ENCODE data around the gene ABAT. TPM values are rescaled to one million over a fixed set of nuclear protein-coding genes. Genes with fewer than 3 reads are reported as not detected.
"Not testable (repeated sequence)": the region's sequence is repeated elsewhere in the genome, so short reads cannot be mapped to it uniquely, and the experiment has no call there.

ABAT gene
- total RNA-seq, 2 experiments from 2014 or later, result 2.9 to 3.0 TPM

DNA sequence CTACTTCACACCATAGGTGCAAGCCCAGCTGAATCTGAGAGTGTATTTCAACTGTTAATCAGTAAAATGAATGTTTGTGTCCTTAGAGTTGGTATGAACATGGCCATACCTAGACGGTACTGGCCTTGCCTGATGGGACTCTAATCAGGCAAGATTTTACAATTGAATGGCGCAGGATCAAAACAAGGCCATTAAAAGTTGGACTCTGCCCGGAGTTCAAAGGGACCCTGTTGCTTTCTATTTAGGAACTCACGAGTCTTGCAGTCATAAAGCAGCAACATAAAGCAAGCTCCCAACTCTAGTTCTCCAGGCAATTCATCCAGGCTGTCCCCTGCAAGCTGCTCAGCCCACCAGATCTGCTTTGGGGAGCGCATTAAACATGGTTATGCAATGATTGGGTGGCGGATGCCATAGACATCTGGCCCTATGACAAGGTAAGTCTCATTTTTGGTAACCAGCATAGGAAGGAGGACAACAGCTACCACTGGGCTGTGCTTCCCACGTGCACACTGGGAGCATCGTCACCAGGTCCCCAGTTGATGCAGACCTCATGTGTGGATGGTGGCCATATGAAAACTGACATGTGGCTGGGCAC is 114.3 kb downstream of the ABAT start:
- Mint-ChIP-seq H3K9me3 (ENCODE audit: insufficient read depth) (no peaks in the 10 kb centered on the region), H3K27ac (no peak overlapping the region), H3K4me1 (ENCODE audit: low read depth) (no peaks in the 10 kb centered on the region), H3K36me3 (ENCODE audit: low read depth) (peaks cover 2% of the 10 kb centered on the region), H3K4me3 (no peak overlapping the region), H3K27me3 (ENCODE audit: low read depth) (no peaks in the 10 kb centered on the region)
- POLR2A ChIA-PET, result no interaction called here
- CTCF ChIA-PET, result no interaction called here
- ATAC-seq (no peak), DNase-seq (no peak)

DNA sequence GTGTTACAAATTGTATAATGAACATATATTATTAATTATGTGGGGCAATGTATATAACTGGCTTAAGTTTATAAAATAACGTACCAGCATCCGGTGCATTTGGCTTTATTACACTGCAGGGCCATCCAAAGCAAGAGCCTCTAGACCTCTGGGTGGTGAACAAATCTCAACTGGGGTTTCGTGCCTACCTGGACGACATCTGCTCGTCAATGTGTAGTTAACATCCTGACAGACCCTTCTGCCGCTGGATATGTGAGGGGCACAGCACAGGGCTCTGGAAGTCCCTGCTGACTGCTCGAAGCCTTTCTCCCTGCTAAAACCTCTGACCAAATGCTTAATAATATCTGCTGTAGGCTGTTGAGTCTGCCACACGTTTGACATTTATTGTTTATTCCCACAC is 120.7 kb downstream of the ABAT start:
- no peak overlapping the region for H3K27ac Mint-ChIP-seq
- peaks cover 12% of the 10 kb centered on the region for H3K36me3 Mint-ChIP-seq (ENCODE audit: low read depth)
- ATAC-seq (no peak), DNase-seq (no peak)
- peaks cover 31% of the 10 kb centered on the region for H3K4me1 Mint-ChIP-seq (ENCODE audit: low read depth)
- CTCF ChIA-PET, result no interaction called here
- no peaks in the 10 kb centered on the region for H3K27me3 Mint-ChIP-seq (ENCODE audit: low read depth)
- no peaks in the 10 kb centered on the region for H3K9me3 Mint-ChIP-seq (ENCODE audit: insufficient read depth)
- POLR2A ChIA-PET, result no interaction called here
- H3K4me3 Mint-ChIP-seq, result no peak overlapping the region

DNA sequence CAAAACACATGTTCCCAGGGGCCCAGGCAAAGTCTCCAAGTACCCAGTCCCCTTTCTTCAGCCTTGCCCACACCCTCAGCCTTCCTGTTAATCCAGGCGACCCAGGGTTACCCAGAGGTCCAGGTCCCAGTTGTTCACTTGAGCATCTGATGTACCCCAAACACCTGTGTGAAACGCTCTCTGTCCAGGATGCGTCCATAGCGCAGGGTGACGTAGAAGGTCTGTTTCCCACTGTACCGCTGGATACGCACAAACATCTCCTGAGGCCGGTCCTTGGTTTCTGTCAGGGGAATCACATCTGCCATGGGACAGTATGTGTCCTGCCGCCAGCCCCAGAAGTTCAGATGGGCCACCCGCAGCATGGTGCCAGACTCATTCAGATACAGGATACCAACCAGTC is 121.4 kb downstream of the ABAT start:
- Mint-ChIP-seq H3K36me3 (ENCODE audit: low read depth) (peaks cover 12% of the 10 kb centered on the region), H3K4me3 (peak overlapping the region; percentile 99), H3K9me3 (ENCODE audit: insufficient read depth) (no peaks in the 10 kb centered on the region), H3K27me3 (ENCODE audit: low read depth) (no peaks in the 10 kb centered on the region), H3K27ac (no peak overlapping the region), H3K4me1 (ENCODE audit: low read depth) (peaks cover 32% of the 10 kb centered on the region)
- ATAC-seq (no peak), DNase-seq (no peak)
- POLR2A ChIA-PET, result no interaction called here
- CTCF ChIA-PET, result no interaction called here

DNA sequence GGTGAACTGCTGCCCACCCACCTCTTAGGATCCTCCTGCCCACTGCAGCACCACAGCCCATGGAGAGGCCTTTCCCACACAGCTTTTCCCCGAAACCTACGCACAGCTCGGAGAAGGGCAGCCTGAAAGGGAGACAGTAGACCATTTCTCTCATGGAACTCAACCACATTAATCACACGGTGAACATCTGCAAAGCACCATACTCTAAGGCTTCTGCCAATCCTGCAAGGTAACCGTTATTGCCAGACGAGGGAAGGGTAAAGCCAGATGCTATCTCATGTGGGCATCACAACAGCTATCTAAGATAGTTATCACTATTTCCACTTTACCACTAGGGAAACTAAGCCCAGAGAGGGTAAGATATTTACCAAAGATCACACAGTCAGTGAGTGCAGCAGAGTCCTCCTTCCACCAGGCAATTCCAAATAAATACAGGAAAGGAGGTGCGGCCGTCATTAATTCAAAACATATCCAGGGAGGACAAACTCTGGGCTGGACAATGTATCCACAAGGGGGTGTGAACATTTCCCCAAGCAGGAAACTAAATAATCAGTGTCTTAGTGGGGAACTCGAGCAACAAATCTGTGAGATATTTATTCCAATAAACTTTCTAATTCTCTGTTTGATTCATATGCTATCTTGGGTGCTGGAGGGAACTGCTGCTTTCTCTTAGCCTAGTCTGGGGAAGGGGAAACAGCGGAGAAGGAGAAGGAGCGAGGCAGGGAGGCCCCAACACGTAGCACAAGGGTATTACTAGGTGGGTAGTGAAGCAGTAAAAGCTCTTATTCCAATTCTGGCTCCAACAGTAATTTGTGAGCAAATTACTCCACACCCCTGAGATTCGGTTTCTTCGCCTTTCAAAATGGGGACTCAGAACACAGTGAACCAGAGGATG is 122.3 kb downstream of the ABAT start:
- ChIA-PET POLR2A (interaction anchor here (0.6 to 3.7 kb wide), 9 partner anchors 13 to 179 kb away, joined by 3 to 29 read pairs (median 5); partner anchors contain the start of gene CARHSP1), CTCF (interaction anchor here (0.8 to 2.0 kb wide), 4 partner anchors 13 to 83 kb away, joined by 4 to 7 read pairs (median 6); partner anchors contain the start of gene CARHSP1)
- Mint-ChIP-seq H3K27me3 (ENCODE audit: low read depth) (no peaks in the 10 kb centered on the region), H3K4me3 (peak overlapping the region; percentile 99), H3K4me1 (ENCODE audit: low read depth) (peaks cover 36% of the 10 kb centered on the region), H3K9me3 (ENCODE audit: insufficient read depth) (no peaks in the 10 kb centered on the region), H3K36me3 (ENCODE audit: low read depth) (peaks cover 17% of the 10 kb centered on the region), H3K27ac (peak overlapping the region; percentile 95)
- DNase-seq (no peak), ATAC-seq (no peak)

DNA sequence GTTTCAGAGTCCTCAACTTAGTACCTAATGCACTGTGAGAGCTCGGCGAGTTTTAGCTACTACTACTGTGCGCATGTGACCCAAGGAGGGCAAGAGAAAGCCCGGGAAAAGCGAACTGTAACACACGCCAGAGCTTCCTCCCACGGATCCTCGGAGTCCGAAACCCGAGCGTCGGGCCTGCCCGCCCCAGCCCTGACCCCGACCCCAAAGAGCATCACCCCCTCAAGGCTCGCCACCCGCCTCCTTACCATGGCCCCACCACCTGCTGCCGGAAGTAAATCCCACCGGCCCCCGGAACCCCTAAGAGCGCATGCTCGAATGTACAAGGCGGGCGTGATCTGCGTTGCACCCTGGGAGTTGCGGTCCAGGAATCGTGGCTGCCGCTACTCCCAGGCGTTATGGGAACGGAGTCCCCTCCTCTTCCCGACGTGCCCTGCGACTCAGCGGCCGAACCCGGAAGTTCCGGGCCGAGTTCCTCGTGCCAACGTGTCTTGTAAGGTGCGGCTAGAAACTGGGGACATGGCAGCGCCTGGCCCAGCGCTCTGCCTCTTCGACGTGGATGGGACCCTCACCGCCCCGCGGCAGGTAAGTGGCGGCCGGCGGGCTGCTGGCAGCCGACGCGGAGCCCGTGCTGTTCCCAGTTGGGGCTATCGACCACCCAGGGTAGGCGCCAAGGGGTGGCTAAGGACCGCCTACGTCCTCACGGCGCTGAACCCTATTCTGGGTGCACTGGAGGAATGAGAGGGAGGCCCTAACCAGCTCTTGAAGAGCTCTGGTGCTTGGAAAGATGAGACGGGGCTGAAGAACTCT is 123.2 kb downstream of the ABAT start, which contains the start of the genes PMM2 and TMEM186:
Gene PMM2, plus strand, starts transcription at position 476 of the 810 bp plus-strand sequence. Its CDS starts 44 bp downstream, at position 520.
Gene TMEM186, minus strand, starts transcription at position 276 of the 810 bp plus-strand sequence. Its CDS starts 25 bp downstream, at position 251.
- H3K9me3 Mint-ChIP-seq (ENCODE audit: insufficient read depth), result no peaks in the 10 kb centered on the region
- peaks cover 24% of the 10 kb centered on the region for H3K36me3 Mint-ChIP-seq (ENCODE audit: low read depth)
- H3K27me3 Mint-ChIP-seq (ENCODE audit: low read depth), result no peaks in the 10 kb centered on the region
- peak within 1 kb of the TSS; percentile 95 for H3K27ac Mint-ChIP-seq
- ChIA-PET POLR2A (interaction anchor here (0.6 to 3.7 kb wide), 12 partner anchors 12 to 180 kb away, joined by 3 to 29 read pairs (median 4); partner anchors contain the start of gene CARHSP1), CTCF (interaction anchor here (0.8 to 2.0 kb wide), 4 partner anchors 12 to 82 kb away, joined by 4 to 7 read pairs (median 6); partner anchors contain the start of gene CARHSP1)
- DNase-seq (peak; percentile 98), ATAC-seq (peak; percentile 95)
- H3K4me1 Mint-ChIP-seq (ENCODE audit: low read depth), result peaks cover 36% of the 10 kb centered on the region
- peak within 1 kb of the TSS; percentile 99 for H3K4me3 Mint-ChIP-seq

DNA sequence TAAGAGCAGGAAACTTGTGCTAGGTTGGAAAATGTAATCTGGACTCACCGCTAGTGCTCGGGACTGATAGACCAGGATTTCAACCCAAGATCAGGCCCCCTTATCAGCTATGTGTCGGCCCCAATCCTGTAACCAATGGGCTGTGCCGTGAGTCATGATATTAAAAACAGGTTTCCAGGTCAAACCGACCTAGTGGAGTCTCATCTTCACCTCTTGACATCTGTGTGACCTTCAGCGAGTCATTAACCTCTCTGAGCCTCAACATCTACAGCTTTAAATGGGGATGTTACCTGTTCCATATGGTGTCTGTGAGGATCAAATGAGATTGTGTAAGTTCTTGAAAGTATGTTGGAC is 123.7 kb downstream of the ABAT start:
- ATAC-seq (peak; percentile 14), DNase-seq (peak; percentile 39)
- ChIA-PET CTCF (interaction anchor here (0.6 to 2.0 kb wide), 3 partner anchors 11 to 92 kb away, joined by 3 to 7 read pairs (median 6); no protein-coding TSS in a partner anchor), POLR2A (interaction anchor here (0.8 to 3.7 kb wide), 6 partner anchors 12 to 161 kb away, joined by 3 to 29 read pairs (median 4); partner anchors contain the start of gene CARHSP1)
- Mint-ChIP-seq H3K27me3 (ENCODE audit: low read depth) (no peaks in the 10 kb centered on the region), H3K4me1 (ENCODE audit: low read depth) (peaks cover 36% of the 10 kb centered on the region), H3K27ac (peak overlapping the region; percentile 95), H3K36me3 (ENCODE audit: low read depth) (peaks cover 29% of the 10 kb centered on the region), H3K9me3 (ENCODE audit: insufficient read depth) (no peaks in the 10 kb centered on the region), H3K4me3 (peak overlapping the region; percentile 99)

DNA sequence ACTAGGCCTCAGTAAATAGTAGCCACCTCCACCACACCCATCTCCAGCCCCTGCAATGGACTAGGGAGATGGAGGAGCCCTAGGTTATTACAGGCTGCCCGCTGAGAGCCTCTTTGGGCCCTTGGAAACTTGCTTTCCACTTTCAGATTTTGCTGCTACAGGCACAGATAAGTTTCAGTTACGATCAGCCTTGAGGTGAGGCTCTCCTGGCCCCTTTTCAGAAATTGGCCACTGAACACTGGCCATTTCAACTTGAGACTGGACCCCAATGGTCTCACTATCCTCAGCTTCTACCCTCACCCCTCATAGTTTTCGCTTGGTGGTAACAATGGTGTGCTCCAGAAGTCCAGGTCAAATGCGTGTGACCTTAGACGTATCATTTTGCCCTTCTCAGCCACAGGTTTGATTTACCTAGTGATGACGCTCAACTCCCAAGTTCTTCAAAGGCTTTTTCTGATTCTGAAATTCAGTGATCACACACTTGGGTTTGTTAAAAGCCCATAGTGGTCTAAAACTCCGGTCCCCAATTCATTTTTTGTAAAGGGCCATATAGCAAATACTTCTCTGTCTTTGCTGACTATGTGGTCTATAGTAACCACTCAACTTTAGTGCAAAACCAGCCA is 124.2 kb downstream of the ABAT start:
- POLR2A ChIA-PET, result interaction anchor here (0.8 to 3.7 kb wide), 6 partner anchors 11 to 161 kb away, joined by 3 to 29 read pairs (median 4); partner anchors contain the start of gene CARHSP1
- no peak for DNase-seq
- Mint-ChIP-seq H3K4me1 (ENCODE audit: low read depth) (peaks cover 36% of the 10 kb centered on the region), H3K9me3 (ENCODE audit: insufficient read depth) (no peaks in the 10 kb centered on the region), H3K27ac (peak overlapping the region; percentile 95), H3K36me3 (ENCODE audit: low read depth) (peaks cover 32% of the 10 kb centered on the region), H3K4me3 (peak overlapping the region; percentile 99), H3K27me3 (ENCODE audit: low read depth) (no peaks in the 10 kb centered on the region)
- no peak for ATAC-seq
- CTCF ChIA-PET, result interaction anchor here (0.6 to 2.0 kb wide), 3 partner anchors 11 to 92 kb away, joined by 3 to 7 read pairs (median 3); no protein-coding TSS in a partner anchor

DNA sequence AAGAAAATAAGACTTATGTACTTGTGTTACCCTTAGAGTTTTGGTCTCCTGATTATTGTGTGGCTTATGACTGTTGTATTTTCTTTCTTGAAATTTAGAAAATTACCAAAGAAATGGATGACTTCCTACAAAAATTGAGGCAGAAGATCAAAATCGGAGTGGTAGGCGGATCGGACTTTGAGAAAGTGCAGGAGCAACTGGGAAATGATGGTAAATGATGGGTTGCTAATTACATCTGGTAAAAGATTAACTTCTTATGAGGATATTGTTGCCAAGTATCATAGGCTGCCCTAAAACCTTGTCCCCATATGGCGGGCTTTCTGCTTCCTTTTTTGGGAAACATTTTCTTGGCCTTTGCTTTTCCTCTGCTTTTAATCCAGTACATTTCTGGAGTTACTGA is 127.3 kb downstream of the ABAT start:
- CTCF ChIA-PET, result interaction anchor here (1.0 to 1.7 kb wide), 4 partner anchors 15 to 141 kb away, joined by 3 to 9 read pairs (median 4); no protein-coding TSS in a partner anchor
- ATAC-seq (no peak), DNase-seq (no peak)
- no peak overlapping the region for H3K4me3 Mint-ChIP-seq
- peaks cover 24% of the 10 kb centered on the region for H3K4me1 Mint-ChIP-seq (ENCODE audit: low read depth)
- H3K36me3 Mint-ChIP-seq (ENCODE audit: low read depth), result peaks cover 36% of the 10 kb centered on the region
- H3K27ac Mint-ChIP-seq, result no peak overlapping the region
- no peaks in the 10 kb centered on the region for H3K9me3 Mint-ChIP-seq (ENCODE audit: insufficient read depth)
- no peaks in the 10 kb centered on the region for H3K27me3 Mint-ChIP-seq (ENCODE audit: low read depth)
- POLR2A ChIA-PET, result interaction anchor here (1.2 kb wide), 1 partner anchor 67 kb away, joined by 6 read pairs; the partner anchor contains the start of gene CARHSP1

DNA sequence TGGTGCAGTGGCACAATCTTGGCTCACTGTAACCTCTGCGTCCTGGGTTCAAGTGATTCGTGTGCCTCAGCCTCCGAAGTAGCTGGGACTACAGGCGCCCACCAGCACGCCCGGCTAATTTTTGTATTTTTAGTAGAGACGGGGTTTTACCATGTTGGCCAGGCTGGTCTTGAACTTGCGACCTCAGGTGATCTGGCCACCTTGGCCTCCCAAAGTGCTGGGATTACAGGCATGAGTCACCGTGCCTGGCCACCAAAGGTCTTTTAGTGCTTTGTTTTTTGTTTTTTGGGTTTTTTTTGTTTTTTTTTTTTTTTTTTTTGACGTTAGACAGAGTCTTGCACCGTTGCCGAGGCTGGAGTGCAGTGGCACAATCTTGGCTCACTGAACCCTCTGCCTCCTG is 129.3 kb downstream of the ABAT start:
- Mint-ChIP-seq H3K36me3 (ENCODE audit: low read depth) (peaks cover 48% of the 10 kb centered on the region), H3K4me1 (ENCODE audit: low read depth) (peaks cover 16% of the 10 kb centered on the region)
- H3K27me3 Mint-ChIP-seq (ENCODE audit: low read depth); H3K9me3 Mint-ChIP-seq (ENCODE audit: insufficient read depth); ATAC-seq; CTCF ChIA-PET; DNase-seq; H3K27ac Mint-ChIP-seq; H3K4me3 Mint-ChIP-seq: not testable (repeated sequence)
- POLR2A ChIA-PET, result interaction anchor here (0.8 kb wide), 1 partner anchor 65 kb away, joined by 3 read pairs; the partner anchor contains the start of gene CARHSP1

DNA sequence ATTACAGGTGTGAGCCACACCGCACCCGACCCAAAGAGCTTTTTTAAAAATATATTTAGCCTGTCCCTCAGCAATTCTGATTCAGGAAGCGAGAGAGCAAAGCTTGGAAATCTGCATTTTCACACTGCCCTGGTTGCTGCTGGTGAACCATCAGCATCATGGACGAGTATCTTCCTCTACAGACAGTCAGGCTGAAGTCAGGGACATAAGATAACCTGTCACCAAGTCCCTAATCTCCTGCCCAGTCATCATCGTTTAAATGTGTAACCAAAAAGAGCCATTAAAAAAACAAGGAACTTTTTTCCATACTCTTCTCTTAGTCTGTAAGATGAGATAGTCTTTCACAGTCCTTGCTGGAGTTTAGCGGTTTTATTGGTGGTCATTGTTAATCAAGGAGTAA is 129.9 kb downstream of the ABAT start:
- ChIA-PET CTCF (no interaction called here), POLR2A (interaction anchor here (0.8 kb wide), 1 partner anchor 65 kb away, joined by 3 read pairs; the partner anchor contains the start of gene CARHSP1)
- DNase-seq (no peak), ATAC-seq (no peak)
- peaks cover 11% of the 10 kb centered on the region for H3K4me1 Mint-ChIP-seq (ENCODE audit: low read depth)
- H3K36me3 Mint-ChIP-seq (ENCODE audit: low read depth), result peaks cover 54% of the 10 kb centered on the region
- H3K9me3 Mint-ChIP-seq (ENCODE audit: insufficient read depth), result no peaks in the 10 kb centered on the region
- no peak overlapping the region for H3K4me3 Mint-ChIP-seq
- no peak overlapping the region for H3K27ac Mint-ChIP-seq
- no peaks in the 10 kb centered on the region for H3K27me3 Mint-ChIP-seq (ENCODE audit: low read depth)
